ENCODE data around the gene ZIC4.

The ZIC4 gene

GRCh38 chr3:147406028-147406931, at the start of gene ZIC4:
Gene ZIC4 (minus strand): TSS chr3:147406543. CDS start chr3:147402797, 3,746 bp downstream.
- DNase-seq: no peak

- DNase-seq: no peak
These were observed 43.3 kb upstream of the ZIC4 start for GRCh38 chr3:147449669-147450068.

GRCh38 chr3:147447224-147447623, 40.9 kb upstream of the ZIC4 start:
- no peak for DNase-seq

GRCh38 chr3:147431751-147432150, 25.4 kb upstream of the ZIC4 start:
- no peak for DNase-seq

GRCh38 chr3:147428754-147429153, 22.4 kb upstream of the ZIC4 start:
- no peak for DNase-seq

- DNase-seq: no peak
These were observed 22.0 kb upstream of the ZIC4 start for GRCh38 chr3:147428326-147428725.

GRCh38 chr3:147427746-147428145, 21.4 kb upstream of the ZIC4 start:
- no peak for DNase-seq

GRCh38 chr3:147426931-147427330, 20.6 kb upstream of the ZIC4 start:
- DNase-seq: no peak

- no peak for DNase-seq
These were observed 19.1 kb upstream of the ZIC4 start for GRCh38 chr3:147425388-147425850.

- no peak for DNase-seq
These were observed 18.4 kb upstream of the ZIC4 start for GRCh38 chr3:147424581-147425387.

- no peak for DNase-seq
These were observed 17.6 kb upstream of the ZIC4 start for GRCh38 chr3:147423798-147424580.

- no peak for DNase-seq
These were observed 17.1 kb upstream of the ZIC4 start for GRCh38 chr3:147423537-147423797.

- no peak for DNase-seq
These were observed 16.5 kb upstream of the ZIC4 start for GRCh38 chr3:147422601-147423536.

- no peak for DNase-seq
These were observed 15.9 kb upstream of the ZIC4 start for GRCh38 chr3:147422196-147422595.

- DNase-seq: no peak
These were observed 15.0 kb upstream of the ZIC4 start for GRCh38 chr3:147421184-147421912.

GRCh38 chr3:147420353-147421183, 14.2 kb upstream of the ZIC4 start:
- DNase-seq: no peak

- DNase-seq: no peak
These were observed 13.5 kb upstream of the ZIC4 start for GRCh38 chr3:147419781-147420224.

- no peak for DNase-seq
These were observed 12.7 kb upstream of the ZIC4 start for GRCh38 chr3:147418808-147419701.

- no peak for DNase-seq
These were observed 12.0 kb upstream of the ZIC4 start for GRCh38 chr3:147418371-147418781.

Data from activated naive CD4-positive, alpha-beta T cell treated with Interleukin-2 at 50 U/mL for 16 hours (primary cell).